22Rv1 (cell line): Measurements from ENCODE around the gene DENND5A.

Source experiments
- CTCF ChIP-seq: fragments of 450-650 bp; IDR thresholded peaks from 2 replicates; pipeline ENCODE4 v1.5.1; 2017; ENCODE audit warnings: mild to moderate bottlenecking
- ZFX ChIP-seq: fragments of 450-650 bp; IDR thresholded peaks from 2 replicates; pipeline ENCODE4 v1.6.1; 2017; ENCODE audit warnings: antibody characterized with exemption, borderline replicate concordance

- TF ChIP-seq CTCF: no peak
- no peak for TF ChIP-seq ZFX
Measured at GRCh38 chr11:9249252-9249651, 15.9 kb downstream of the DENND5A start.
